HG03066 (cell line): Measurements from ENCODE around the gene HNRNPM.

ENCODE experiments used
- ATAC-seq: cut with Tn5 transposase; IDR thresholded peaks from one replicate; pipeline ENCODE4 v1.9.1; 2021; ENCODE audit warnings: low read depth; ENCODE audit not compliant: unreplicated experiment

The HNRNPM gene

DNA sequence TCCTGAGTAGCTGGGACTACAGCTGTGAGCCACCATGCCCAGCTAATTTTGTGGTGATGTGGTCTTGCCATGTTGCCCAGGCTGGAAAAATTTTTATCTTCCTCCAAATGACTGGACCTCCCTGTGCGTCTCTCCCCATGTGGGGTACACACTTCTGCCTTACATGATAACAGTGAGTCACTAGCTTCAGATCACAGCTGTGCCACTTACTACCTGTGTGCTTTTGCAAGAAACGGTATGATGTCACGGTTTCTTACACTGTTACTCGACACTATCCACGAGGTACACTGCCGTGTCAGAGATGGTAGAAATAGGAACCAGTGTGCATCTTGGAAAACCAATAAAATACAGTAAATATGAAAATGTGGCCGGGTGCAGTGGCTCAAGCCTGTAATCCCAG, 86.7 kb downstream of the HNRNPM start:
- no peak for ATAC-seq

DNA sequence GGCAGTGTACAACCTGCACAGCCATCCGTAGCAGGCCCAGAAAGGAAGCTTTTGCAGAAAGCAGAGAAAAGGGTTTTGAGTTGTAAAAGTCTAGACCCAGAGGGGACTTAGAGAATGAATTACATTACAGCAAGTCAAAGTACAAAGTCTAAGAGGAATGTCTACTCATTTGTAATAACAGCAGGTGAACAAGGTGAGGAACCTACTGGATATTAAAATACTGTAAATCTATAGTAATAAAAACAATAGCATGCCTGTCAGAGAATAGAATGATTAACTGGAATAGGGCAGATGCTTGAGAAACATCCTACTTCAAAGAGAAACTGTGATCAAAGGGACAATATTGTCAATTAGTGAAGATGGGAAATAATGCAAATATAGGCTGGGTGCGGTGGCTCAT, 87.5 kb downstream of the HNRNPM start:
- ATAC-seq = no peak

DNA sequence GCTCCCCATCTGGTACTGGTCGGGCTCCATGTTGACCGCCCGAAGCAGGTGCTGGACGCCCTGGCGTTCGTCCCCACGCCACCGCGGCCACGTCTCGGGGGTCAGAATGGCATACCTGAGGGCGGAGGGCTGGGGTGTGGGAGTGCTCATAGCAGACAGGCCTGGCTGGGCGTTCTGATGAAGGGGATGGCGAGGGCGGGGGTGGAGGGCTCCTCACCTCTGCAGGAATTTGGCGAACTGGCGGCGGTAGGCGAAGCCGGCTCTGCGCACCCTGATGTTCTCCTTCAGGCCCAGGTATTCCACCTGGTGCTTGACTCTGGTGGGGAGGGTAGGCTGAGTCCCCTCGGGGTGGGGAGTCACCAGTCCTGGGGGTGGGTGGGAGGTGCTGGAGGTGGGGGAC, 91.5 kb downstream of the HNRNPM start:
- no peak for ATAC-seq

DNA sequence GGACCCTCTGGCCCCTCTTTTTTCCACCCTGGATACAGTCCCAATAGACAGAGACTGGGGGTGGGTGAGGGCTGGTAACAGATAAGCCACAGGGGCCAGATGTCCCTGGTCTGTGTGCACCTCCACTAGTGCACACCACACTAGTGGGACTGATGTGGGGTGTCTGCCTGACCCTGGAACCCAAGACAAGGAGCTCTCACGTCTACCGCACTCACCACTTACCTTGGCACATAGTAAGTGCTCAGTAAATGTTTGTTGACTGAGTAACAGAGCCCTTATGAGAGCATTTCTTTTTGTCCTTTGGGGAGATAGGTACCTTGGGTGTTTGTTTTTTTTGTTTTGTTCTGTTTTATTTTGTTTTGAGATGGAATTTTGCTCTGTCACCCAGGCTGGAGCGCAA, 92.3 kb downstream of the HNRNPM start:
- no peak for ATAC-seq
